Neural progenitor cell (in vitro differentiated cells): ENCODE data around the gene RNF123.

Experiments
- EZH2 ChIP-seq: fragments of 200-600 bp; sonication (generic); IDR thresholded peaks from 2 replicates; pipeline ENCODE4 v1.6.1; 2017; ENCODE audit warnings: antibody characterized with exemption, mild to moderate bottlenecking, moderate library complexity
- TF ChIP-seq, protein P1 (sequence below): fragments of 200-600 bp; sonication (generic); IDR thresholded peaks from 2 replicates; pipeline ENCODE4 v1.5.1; 2017; ENCODE audit warnings: antibody characterized with exemption, mild to moderate bottlenecking

DNA sequence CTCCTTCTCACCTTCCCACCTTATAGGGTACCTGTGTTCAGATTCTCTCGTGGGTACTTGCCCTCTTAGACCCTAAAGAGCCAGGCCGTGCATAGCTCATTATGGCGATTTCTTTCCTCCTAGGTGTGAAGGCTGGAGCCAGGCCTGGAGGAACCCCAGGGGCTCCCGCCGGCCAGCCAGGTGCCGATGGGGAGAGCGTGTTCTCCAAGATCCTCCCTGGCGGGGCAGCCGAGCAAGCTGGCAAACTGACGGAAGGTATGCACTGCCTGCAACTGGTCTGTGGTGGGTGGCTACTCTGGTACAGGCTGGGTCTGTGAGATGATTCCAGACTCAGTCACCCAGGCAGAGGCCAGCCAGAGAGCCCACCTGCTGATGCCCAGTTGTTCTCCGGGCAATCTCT lies 25.1 kb upstream of the RNF123 start:
- TF ChIP-seq, protein P1, sequence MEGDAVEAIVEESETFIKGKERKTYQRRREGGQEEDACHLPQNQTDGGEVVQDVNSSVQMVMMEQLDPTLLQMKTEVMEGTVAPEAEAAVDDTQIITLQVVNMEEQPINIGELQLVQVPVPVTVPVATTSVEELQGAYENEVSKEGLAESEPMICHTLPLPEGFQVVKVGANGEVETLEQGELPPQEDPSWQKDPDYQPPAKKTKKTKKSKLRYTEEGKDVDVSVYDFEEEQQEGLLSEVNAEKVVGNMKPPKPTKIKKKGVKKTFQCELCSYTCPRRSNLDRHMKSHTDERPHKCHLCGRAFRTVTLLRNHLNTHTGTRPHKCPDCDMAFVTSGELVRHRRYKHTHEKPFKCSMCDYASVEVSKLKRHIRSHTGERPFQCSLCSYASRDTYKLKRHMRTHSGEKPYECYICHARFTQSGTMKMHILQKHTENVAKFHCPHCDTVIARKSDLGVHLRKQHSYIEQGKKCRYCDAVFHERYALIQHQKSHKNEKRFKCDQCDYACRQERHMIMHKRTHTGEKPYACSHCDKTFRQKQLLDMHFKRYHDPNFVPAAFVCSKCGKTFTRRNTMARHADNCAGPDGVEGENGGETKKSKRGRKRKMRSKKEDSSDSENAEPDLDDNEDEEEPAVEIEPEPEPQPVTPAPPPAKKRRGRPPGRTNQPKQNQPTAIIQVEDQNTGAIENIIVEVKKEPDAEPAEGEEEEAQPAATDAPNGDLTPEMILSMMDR, result no peak
- no peak for TF ChIP-seq EZH2
